AG09309 (cell line): ENCODE results near the gene VAT1.

Source experiments
- DNase-seq: peaks from one replicate; pipeline ENCODE4 v3.0.0-alpha.2; 2010; ENCODE audit warnings: low read depth
- H3K4me3 ChIP-seq: 2 replicates; pipeline ENCODE4 v1.5.1; 2011; ENCODE audit warnings: mild to moderate bottlenecking, low read depth, low read length, moderate library complexity; ENCODE audit not compliant: control insufficient read depth
- CTCF ChIP-seq: IDR thresholded peaks from 2 replicates; pipeline ENCODE4 v1.5.1; 2011; ENCODE audit warnings: mild to moderate bottlenecking, low read depth, low read length, inconsistent platforms; ENCODE audit not compliant: insufficient read depth, control insufficient read depth; ENCODE audit errors: missing control alignments

Gene VAT1

DNA sequence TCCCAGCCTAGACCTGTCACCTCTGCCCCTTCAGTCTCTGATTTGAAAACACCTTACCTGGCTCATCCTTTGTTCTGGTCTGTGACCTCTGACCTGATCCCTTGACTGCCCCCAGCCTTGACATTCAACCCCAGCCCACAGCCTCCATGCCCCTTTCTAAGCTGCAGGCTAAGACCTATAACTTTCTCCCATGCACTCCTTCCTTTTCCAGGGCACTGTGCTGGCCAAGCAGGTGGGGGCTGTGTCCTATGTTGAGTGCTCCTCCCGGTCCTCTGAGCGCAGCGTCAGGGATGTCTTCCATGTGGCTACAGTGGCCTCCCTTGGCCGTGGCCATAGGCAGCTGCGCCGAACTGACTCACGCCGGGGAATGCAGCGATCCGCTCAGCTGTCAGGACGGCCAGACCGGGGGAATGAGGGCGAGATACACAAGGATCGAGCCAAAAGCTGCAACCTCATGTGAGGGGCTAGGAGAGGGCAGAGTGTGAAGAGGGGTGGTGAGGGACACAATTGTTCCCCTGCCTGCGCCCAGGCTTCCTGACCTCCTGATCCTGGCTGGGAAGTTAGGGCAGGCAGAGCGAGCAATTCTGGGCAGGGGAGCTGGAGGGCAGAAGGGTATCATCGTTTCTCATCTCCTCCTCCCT lies 6.2 kb upstream of the VAT1 start:
- TF ChIP-seq CTCF: no peak
- H3K4me3 ChIP-seq: no peak overlapping the region
- no peak for DNase-seq

DNA sequence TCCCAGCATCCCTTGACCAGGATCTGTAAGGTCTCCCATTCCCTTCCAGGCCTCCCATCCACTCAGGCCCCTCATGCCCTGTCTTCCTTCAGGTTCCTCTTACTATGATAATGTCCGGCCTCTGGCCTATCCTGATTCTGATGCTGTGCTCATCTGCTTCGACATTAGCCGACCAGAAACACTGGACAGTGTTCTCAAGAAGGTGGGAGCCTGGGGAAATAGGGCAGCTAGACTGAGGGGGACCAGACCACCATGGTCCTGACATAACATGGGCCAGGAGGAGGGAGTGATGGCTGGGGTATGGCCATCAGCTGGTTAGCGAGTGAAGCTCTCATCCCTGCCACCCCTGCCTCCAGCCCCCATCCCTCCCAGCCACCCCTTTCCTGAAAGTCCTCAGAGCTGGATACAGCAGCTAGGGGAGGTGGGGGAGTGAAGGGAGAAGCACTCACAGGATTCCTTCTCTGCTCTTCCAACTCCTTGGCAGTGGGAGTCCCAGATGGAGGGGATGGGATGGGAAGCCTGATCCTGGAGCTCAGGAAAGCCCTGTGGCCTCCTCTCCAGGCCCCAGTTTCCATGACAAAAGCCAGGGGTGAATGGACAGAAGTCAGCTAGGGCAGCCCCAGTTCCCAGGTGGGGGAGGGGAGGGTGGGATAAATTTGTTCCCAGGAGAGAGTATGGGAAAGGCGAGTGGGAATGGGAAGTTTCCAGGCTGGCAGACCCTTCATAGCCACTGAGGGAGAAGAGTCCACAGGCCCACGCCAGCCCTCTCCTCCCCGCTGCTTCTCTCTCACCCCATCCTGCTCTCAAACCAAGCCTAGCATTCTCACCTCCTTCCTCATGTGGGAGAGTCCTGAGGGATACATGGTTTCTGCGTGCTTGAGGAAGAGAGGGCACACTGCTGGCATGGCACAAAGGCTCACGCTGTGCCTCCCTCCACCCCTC lies 5.2 kb upstream of the VAT1 start:
- H3K4me3 ChIP-seq: no peak overlapping the region
- DNase-seq: no peak

GRCh38 chr17:43026595-43026994 lies 4.4 kb upstream of the VAT1 start:
- TF ChIP-seq CTCF: no peak
- DNase-seq: no peak
- no peak overlapping the region for H3K4me3 ChIP-seq

More for the DNA sequence above, 5.2 kb upstream of the VAT1 start:
- TF ChIP-seq CTCF: no peak

DNA sequence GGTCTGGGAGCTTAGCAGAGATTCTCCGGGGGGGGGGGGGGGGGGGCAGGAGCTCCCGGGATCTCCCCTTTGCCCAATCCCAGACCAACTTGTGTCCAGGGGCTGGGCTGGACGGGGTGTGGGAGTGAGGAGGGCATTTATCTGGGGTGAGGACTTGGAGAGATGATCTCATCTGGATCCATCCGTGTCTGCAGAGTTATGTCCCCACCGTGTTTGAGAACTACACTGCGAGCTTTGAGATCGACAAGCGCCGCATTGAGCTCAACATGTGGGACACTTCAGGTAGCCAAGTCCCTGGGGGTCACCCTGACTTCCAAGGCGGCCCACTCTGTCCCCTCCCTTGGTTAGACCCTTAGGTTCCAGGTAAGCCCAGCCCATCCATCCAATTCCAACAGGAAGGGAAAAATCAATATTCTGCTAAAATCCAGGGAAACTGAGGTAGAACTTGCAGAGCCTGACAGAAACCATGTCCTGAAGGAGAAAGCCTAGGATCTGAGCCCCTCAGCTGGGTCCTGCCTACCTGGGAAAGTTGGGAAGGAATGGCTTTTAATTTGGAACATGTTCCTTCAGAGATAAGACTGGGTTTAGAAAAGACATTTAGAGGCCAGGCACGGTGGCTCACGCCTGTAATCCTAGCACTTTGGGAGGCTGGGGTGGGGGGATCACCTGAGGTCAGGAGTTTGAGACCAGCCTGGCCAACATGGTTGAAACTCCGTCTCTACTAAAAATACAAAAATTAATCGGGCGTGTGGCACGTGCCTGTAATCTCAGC lies 3.8 kb upstream of the VAT1 start:
- H3K4me3 ChIP-seq: no peak overlapping the region
- no peak for DNase-seq
- no peak for TF ChIP-seq CTCF

- DNase-seq: no peak
- H3K4me3 ChIP-seq: peak overlapping the region; percentile 26
- no peak for TF ChIP-seq CTCF
These were observed 3.1 kb upstream of the VAT1 start for GRCh38 chr17:43025290-43025657.
